ENCODE results near the gene MTG1.

DNA sequence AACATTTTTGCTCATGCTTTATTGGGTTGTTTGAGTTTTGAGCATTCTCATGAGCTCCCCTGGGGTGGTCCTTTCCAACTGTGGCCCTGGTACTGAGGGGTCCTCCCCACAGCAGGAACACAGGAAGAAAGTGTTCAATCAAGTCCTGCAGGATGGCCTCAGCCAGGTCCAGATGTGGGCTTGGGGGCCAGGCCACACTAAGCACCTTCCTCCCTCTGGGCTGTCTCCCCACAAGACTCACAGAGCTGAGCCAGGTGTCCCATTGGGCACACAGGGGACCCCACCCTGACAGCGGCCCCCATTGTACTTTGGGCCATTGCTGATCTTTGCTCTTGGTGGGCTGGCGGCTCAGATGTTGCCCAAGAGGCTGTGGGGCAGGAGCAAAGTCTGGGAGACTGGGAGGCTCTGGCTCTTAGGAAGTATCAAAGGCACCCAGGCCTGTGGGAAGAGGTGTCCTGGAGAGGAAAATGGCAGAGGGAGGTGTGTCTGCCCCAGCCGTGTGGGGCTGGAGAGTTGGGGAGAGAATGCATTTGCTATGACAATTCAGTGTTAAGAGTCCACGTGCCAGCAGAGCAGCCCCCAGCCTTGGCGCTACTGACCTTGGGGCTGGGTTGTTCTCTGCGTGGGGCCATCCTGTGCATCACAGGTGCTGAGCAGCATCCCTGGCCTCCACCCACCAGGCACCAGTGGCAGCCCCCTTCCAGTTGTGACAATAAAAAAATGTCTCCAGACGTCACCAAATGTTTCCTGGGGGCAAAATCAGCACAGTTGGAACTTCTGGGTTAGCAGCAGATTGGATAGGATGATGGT, 77.5 kb downstream of the MTG1 start:
- TF ChIP-seq CTCF (IDR thresholded peaks at IDR 0.05): no peak
- no peak for TF ChIP-seq POLR2A (IDR thresholded peaks at IDR 0.05)

All from esophagus squamous epithelium (tissue), 4 donors.